ENCODE results near the gene NKAIN2.

Gene NKAIN2

GRCh38 chr6:124436803-124437202 is 633.1 kb downstream of the NKAIN2 start:
- H3K4me3 ChIP-seq (ENCODE audit: control insufficient read depth, low read depth, low read length), result no peak overlapping the region
- TF ChIP-seq, protein P1, sequence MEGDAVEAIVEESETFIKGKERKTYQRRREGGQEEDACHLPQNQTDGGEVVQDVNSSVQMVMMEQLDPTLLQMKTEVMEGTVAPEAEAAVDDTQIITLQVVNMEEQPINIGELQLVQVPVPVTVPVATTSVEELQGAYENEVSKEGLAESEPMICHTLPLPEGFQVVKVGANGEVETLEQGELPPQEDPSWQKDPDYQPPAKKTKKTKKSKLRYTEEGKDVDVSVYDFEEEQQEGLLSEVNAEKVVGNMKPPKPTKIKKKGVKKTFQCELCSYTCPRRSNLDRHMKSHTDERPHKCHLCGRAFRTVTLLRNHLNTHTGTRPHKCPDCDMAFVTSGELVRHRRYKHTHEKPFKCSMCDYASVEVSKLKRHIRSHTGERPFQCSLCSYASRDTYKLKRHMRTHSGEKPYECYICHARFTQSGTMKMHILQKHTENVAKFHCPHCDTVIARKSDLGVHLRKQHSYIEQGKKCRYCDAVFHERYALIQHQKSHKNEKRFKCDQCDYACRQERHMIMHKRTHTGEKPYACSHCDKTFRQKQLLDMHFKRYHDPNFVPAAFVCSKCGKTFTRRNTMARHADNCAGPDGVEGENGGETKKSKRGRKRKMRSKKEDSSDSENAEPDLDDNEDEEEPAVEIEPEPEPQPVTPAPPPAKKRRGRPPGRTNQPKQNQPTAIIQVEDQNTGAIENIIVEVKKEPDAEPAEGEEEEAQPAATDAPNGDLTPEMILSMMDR (conservative IDR thresholded peaks at IDR 0.05; ENCODE audit: control insufficient read depth, insufficient read depth, low read depth, low read length), result no peak
- DNase-seq (ENCODE audit: low read depth), result no peak

DNA sequence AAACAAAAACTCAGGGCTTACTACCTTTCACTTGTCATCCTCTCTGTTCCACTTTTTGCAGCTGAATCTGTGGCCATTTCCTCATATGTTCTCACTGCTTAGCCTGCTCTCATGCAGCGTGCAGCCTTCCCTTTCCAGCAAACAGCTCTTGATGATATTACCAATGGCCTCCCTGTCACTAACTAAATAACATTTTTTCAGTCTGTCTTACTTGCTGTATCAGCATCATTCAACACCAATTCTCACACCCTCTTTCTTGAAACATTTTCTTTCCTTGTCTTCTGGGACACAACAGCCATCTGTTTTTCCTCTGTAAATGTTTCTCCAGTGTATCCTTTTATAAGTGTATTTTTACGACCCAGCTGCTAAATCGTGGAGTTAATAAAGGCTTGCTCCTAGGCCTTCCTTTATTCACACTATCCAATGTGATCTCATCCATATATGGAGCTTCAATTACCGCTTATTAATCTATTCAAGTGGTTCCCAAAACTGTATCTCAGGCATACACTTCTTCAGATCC is 634.9 kb downstream of the NKAIN2 start:
- DNase-seq (ENCODE audit: low read depth), result no peak
- H3K4me3 ChIP-seq (ENCODE audit: control insufficient read depth, low read depth, low read length), result no peak overlapping the region
- TF ChIP-seq, protein P1 (conservative IDR thresholded peaks at IDR 0.05; ENCODE audit: control insufficient read depth, insufficient read depth, low read depth, low read length), result no peak

- TF ChIP-seq, protein P1 (conservative IDR thresholded peaks at IDR 0.05; ENCODE audit: control insufficient read depth, insufficient read depth, low read depth, low read length), result no peak
- no peak overlapping the region for H3K4me3 ChIP-seq (ENCODE audit: control insufficient read depth, low read depth, low read length)
- DNase-seq (ENCODE audit: low read depth), result no peak
Measured at GRCh38 chr6:124441450-124441849, 637.8 kb downstream of the NKAIN2 start.

GRCh38 chr6:124443541-124443940 is 639.9 kb downstream of the NKAIN2 start:
- TF ChIP-seq, protein P1 (conservative IDR thresholded peaks at IDR 0.05; ENCODE audit: control insufficient read depth, insufficient read depth, low read depth, low read length), result no peak
- no peak for DNase-seq (ENCODE audit: low read depth)

DNA sequence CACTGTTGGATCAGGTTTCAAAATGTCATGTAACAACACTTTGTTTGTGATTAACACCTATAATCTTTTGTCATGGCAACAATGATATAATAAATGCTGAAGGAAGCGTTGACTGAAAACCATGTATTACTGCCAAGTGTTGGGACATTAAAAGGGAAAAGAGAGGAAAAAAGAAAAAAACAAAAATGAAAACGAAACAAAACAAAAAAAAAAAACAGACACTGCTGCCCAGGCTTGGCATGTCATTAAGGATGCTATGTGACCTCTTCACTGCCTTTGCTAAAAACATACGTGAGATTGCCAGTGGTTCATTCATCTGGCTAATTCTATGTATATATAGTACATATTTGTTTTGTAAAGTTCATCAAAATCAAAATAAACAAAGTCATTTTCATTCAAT is 641.9 kb downstream of the NKAIN2 start:
- no peak overlapping the region for H3K4me3 ChIP-seq (ENCODE audit: control insufficient read depth, low read depth, low read length)
- TF ChIP-seq, protein P1 (conservative IDR thresholded peaks at IDR 0.05; ENCODE audit: control insufficient read depth, insufficient read depth, low read depth, low read length), result no peak
- DNase-seq (ENCODE audit: low read depth), result no peak

More at GRCh38 chr6:124443541-124443940, 639.9 kb downstream of the NKAIN2 start:
- no peak overlapping the region for H3K4me3 ChIP-seq (ENCODE audit: control insufficient read depth, low read depth, low read length)

GRCh38 chr6:124446961-124447360 is 643.3 kb downstream of the NKAIN2 start:
- DNase-seq (ENCODE audit: low read depth), result no peak
- TF ChIP-seq, protein P1 (conservative IDR thresholded peaks at IDR 0.05; ENCODE audit: control insufficient read depth, insufficient read depth, low read depth, low read length), result no peak
- no peak overlapping the region for H3K4me3 ChIP-seq (ENCODE audit: control insufficient read depth, low read depth, low read length)

- TF ChIP-seq, protein P1 (conservative IDR thresholded peaks at IDR 0.05; ENCODE audit: control insufficient read depth, insufficient read depth, low read depth, low read length), result no peak
- H3K4me3 ChIP-seq (ENCODE audit: control insufficient read depth, low read depth, low read length), result no peak overlapping the region
- DNase-seq (ENCODE audit: low read depth), result no peak
Measured at GRCh38 chr6:124459268-124459667, 655.6 kb downstream of the NKAIN2 start.

All from fibroblast of mammary gland (primary cell).